Measurements from ENCODE around the gene RPS6KC1.
"Not testable (repeated sequence)": the region's sequence is repeated elsewhere in the genome, so short reads cannot be mapped to it uniquely, and the experiment has no call there.

The RPS6KC1 gene

GRCh38 chr1:213103377-213104306 lies 52.6 kb downstream of the RPS6KC1 start:
- FAIRE-seq (no peak), DNase-seq (ENCODE audit: extremely low spot score, insufficient read length, low read depth) (no peak)

GRCh38 chr1:213104604-213105003 lies 53.6 kb downstream of the RPS6KC1 start:
- DNase-seq (ENCODE audit: extremely low spot score, insufficient read length, low read depth) (no peak), FAIRE-seq (no peak)

- FAIRE-seq (no peak), DNase-seq (ENCODE audit: extremely low spot score, insufficient read length, low read depth) (no peak)
These were observed 55.3 kb downstream of the RPS6KC1 start for GRCh38 chr1:213106298-213106697.

DNA sequence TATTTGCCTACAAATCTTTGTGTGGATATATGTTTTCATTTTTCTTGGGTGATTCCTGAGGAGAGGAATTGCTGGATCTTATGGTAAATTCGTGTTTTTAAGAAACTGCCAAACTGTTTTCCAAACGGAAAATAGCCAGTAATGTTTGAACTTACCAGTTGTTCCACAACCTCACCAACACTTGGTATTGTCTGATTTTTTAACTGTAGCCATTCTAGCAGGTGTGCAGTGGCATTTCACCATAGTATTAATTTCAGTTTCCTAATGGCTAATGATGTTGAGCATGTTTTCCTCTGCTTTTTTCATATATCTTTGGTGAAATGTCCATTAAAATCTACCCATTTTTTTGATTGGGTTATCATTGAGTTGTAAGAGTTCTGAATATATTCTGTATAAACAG lies 56.6 kb downstream of the RPS6KC1 start:
- FAIRE-seq, result no peak
- no peak for DNase-seq (ENCODE audit: extremely low spot score, insufficient read length, low read depth)

GRCh38 chr1:213110349-213111300 lies 59.6 kb downstream of the RPS6KC1 start:
- FAIRE-seq (peak; percentile 76), DNase-seq (ENCODE audit: extremely low spot score, insufficient read length, low read depth) (no peak)

- DNase-seq (ENCODE audit: extremely low spot score, insufficient read length, low read depth) (no peak), FAIRE-seq (no peak)
These were observed 60.5 kb downstream of the RPS6KC1 start for GRCh38 chr1:213111502-213111901.

GRCh38 chr1:213112723-213113122 lies 61.7 kb downstream of the RPS6KC1 start:
- DNase-seq (ENCODE audit: extremely low spot score, insufficient read length, low read depth); FAIRE-seq: not testable (repeated sequence)

- not testable (repeated sequence) for DNase-seq (ENCODE audit: extremely low spot score, insufficient read length, low read depth); FAIRE-seq
These were observed 66.7 kb downstream of the RPS6KC1 start for GRCh38 chr1:213117699-213118180.

DNA sequence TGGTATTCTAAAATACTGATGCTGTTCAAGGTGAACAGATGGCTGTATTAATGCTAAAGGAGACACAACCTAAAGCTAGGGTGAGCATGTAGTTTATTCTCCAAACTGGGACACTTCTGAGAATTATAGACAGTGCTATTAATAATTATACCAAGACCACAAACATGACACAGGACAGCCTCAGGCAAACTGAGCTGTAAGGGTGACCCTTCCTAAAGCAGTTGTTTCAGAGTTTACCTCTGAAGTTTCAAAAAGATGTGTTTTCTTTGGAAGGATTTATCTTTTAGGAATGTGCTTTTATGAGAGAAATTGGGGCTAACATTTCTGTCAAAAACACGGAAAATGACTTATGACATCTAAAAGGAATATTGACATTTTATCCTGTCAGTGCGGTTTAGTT lies 68.8 kb downstream of the RPS6KC1 start:
- FAIRE-seq (no peak), DNase-seq (ENCODE audit: extremely low spot score, insufficient read length, low read depth) (no peak)

- no peak for DNase-seq (ENCODE audit: extremely low spot score, insufficient read length, low read depth)
- no peak for FAIRE-seq
These were observed 69.3 kb downstream of the RPS6KC1 start for GRCh38 chr1:213120386-213120785.

DNA sequence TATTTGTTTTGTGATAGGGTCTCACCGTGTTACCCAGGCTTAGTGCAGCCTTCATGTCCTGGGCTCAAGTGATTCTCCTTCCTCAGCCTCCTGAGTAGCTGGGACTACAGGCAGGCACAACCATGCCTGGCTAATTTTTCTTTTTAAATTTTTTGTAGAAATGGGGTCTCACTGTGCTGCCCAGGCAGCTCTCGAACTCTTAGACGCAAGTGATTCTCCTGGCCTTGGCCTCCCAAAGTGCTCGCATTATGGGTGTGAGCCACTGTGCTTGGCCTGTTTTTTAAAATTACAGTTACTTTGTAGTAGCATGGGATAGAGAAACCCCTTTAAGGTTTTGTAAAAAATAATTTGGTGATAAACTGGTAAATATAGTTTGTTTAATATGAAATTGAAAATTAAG lies 69.9 kb downstream of the RPS6KC1 start:
- FAIRE-seq, result no peak
- DNase-seq (ENCODE audit: extremely low spot score, insufficient read length, low read depth), result no peak

DNA sequence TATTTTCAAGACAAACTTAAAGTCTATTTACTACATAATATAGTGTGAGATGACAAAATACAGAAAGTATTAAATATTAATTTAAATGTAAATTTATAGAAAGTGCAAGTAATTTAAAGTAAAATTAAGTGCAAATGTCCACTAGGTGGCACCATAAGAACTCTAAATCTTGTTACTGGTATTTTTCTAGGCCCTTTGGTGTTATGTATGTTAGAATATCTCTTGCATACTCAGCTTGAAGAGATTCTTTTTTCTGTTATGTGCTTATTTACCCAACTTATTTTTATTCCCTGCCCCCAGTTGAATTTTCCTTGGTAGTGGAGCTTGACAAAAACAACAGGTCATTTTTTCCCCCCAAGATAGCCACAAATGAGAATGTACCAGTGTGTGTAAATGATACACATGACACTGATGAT lies 71.5 kb downstream of the RPS6KC1 start:
- FAIRE-seq, result peak; percentile 53
- no peak for DNase-seq (ENCODE audit: extremely low spot score, insufficient read length, low read depth)

- FAIRE-seq, result no peak
- DNase-seq (ENCODE audit: extremely low spot score, insufficient read length, low read depth), result no peak
These were observed 72.0 kb downstream of the RPS6KC1 start for GRCh38 chr1:213123087-213123486.

- no peak for DNase-seq (ENCODE audit: extremely low spot score, insufficient read length, low read depth)
These were observed 72.5 kb downstream of the RPS6KC1 start for GRCh38 chr1:213123536-213123935.

DNA sequence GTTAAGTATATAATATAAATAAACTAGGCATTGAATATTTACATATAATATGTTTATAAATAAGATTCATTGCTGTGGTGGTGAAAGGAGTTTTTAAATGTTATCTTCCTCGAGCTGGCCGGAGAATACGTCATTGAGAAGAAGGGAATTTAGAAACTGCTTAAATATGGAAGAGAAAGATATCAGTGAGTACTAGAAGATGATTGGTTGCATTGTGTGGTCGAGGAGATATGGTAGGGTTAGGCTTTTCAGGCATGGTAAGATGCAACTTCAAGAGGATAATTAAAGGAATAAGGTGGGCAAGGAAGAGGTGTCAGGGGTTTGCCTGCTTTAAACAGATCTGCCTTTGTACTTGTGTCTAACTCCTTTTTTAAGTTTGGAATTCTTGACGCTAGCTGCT lies 73.5 kb downstream of the RPS6KC1 start:
- no peak for FAIRE-seq

More at GRCh38 chr1:213123536-213123935, 72.5 kb downstream of the RPS6KC1 start:
- FAIRE-seq, result no peak

GRCh38 chr1:213125643-213126042 lies 74.6 kb downstream of the RPS6KC1 start:
- DNase-seq (ENCODE audit: extremely low spot score, insufficient read length, low read depth) (no peak), FAIRE-seq (no peak)

More for the DNA sequence above, 73.5 kb downstream of the RPS6KC1 start:
- DNase-seq (ENCODE audit: extremely low spot score, insufficient read length, low read depth), result no peak

DNA sequence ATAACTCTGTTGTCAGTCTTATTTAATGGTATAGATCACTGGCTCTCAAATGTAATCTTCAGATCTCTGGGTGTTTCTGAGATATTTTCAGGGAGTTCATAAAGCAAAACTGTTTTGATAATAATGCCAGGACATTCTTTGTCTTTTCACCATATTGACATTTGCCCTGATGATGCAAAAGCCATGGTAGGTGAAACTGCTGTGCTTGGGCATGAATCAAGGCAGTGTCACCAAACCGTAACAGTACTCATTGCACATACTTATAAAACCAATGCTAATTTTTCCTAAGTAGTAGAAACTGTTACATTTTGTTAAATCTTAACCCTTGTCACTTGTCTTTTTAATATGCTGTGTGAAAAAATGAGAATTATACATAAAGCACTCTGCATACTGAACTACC lies 76.0 kb downstream of the RPS6KC1 start:
- no peak for DNase-seq (ENCODE audit: extremely low spot score, insufficient read length, low read depth)
- FAIRE-seq, result no peak

GRCh38 chr1:213131851-213132655 lies 81.0 kb downstream of the RPS6KC1 start:
- no peak for FAIRE-seq
- DNase-seq (ENCODE audit: extremely low spot score, insufficient read length, low read depth), result no peak

DNA sequence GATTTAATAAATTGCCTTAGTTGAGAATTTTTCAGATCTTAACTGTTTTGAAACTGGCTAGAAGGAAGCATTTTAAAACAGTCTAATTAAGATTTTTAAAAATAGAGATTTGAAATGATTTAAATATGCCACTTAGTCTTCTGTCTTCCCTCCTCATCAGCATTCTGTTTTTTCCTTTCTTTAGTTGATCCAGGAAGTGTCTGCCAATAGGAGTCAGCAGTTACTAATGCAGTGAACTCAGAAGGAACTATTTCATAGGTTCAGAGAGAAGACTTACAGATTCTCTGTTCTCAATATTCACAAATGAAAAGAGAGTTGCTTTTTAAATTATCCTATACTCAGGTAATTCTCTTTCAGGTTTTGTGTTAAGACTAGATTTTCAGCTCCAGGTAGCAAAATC lies 84.5 kb downstream of the RPS6KC1 start:
- no peak for FAIRE-seq
- DNase-seq (ENCODE audit: extremely low spot score, insufficient read length, low read depth), result no peak

Data from GM18507 (cell line).